ENCODE results near the gene SIRT7. TPM values are rescaled to one million over a fixed set of nuclear protein-coding genes. Genes with fewer than 3 reads are reported as not detected.
"Not testable (repeated sequence)": the region's sequence is repeated elsewhere in the genome, so short reads cannot be mapped to it uniquely, and the experiment has no call there.

Gene SIRT7
- total RNA-seq, 1 donor = 21.6 TPM

GRCh38 chr17:81920612-81921536 is 2.9 kb upstream of the SIRT7 start:
- no peaks in the 10 kb centered on the region for H3K27me3 ChIP-seq (ENCODE audit: insufficient read depth, low read length)
- H3K4me3 ChIP-seq (ENCODE audit: low read length) = no peak overlapping the region
- peaks cover 88% of the 10 kb centered on the region for H3K4me1 ChIP-seq (ENCODE audit: insufficient read depth, low read length)
- no peaks in the 10 kb centered on the region for H3K9me3 ChIP-seq (ENCODE audit: low read depth, low read length)

GRCh38 chr17:81918832-81919545 is 1.0 kb upstream of the SIRT7 start:
- Histone ChIP-seq H3K4me1 (ENCODE audit: insufficient read depth, low read length) (peaks cover 71% of the 10 kb centered on the region), H3K27me3 (ENCODE audit: insufficient read depth, low read length) (no peaks in the 10 kb centered on the region), H3K9me3 (ENCODE audit: low read depth, low read length) (no peaks in the 10 kb centered on the region), H3K4me3 (ENCODE audit: low read length) (no peak overlapping the region)

- not testable (repeated sequence) for H3K4me3 ChIP-seq (ENCODE audit: low read length); H3K27me3 ChIP-seq (ENCODE audit: insufficient read depth, low read length); H3K9me3 ChIP-seq (ENCODE audit: low read depth, low read length)
- peaks cover 66% of the 10 kb centered on the region for H3K4me1 ChIP-seq (ENCODE audit: insufficient read depth, low read length)
Observed at GRCh38 chr17:81918333-81918669, 325 bp upstream of the SIRT7 start.

- Histone ChIP-seq H3K4me3 (ENCODE audit: low read length) (peak overlapping the region; percentile 88), H3K4me1 (ENCODE audit: insufficient read depth, low read length) (peaks cover 56% of the 10 kb centered on the region), H3K9me3 (ENCODE audit: low read depth, low read length) (no peaks in the 10 kb centered on the region), H3K27me3 (ENCODE audit: insufficient read depth, low read length) (no peaks in the 10 kb centered on the region)
Observed at GRCh38 chr17:81916234-81917001, 1.6 kb downstream of the SIRT7 start.

GRCh38 chr17:81915331-81915730 is 2.6 kb downstream of the SIRT7 start:
- Histone ChIP-seq H3K4me3 (ENCODE audit: low read length) (no peak overlapping the region), H3K4me1 (ENCODE audit: insufficient read depth, low read length) (peaks cover 51% of the 10 kb centered on the region), H3K9me3 (ENCODE audit: low read depth, low read length) (no peaks in the 10 kb centered on the region), H3K27me3 (ENCODE audit: insufficient read depth, low read length) (no peaks in the 10 kb centered on the region)

GRCh38 chr17:81914103-81914850 is 3.7 kb downstream of the SIRT7 start:
- Histone ChIP-seq H3K9me3 (ENCODE audit: low read depth, low read length) (no peaks in the 10 kb centered on the region), H3K27me3 (ENCODE audit: insufficient read depth, low read length) (no peaks in the 10 kb centered on the region), H3K4me1 (ENCODE audit: insufficient read depth, low read length) (peaks cover 48% of the 10 kb centered on the region), H3K4me3 (ENCODE audit: low read length) (no peak overlapping the region)

GRCh38 chr17:81913394-81914102 is 4.4 kb downstream of the SIRT7 start:
- Histone ChIP-seq H3K27me3 (ENCODE audit: insufficient read depth, low read length) (no peaks in the 10 kb centered on the region), H3K4me1 (ENCODE audit: insufficient read depth, low read length) (peaks cover 41% of the 10 kb centered on the region), H3K4me3 (ENCODE audit: low read length) (no peak overlapping the region), H3K9me3 (ENCODE audit: low read depth, low read length) (no peaks in the 10 kb centered on the region)

- Histone ChIP-seq H3K9me3 (ENCODE audit: low read depth, low read length) (no peaks in the 10 kb centered on the region), H3K27me3 (ENCODE audit: insufficient read depth, low read length) (no peaks in the 10 kb centered on the region), H3K4me3 (ENCODE audit: low read length) (no peak overlapping the region), H3K4me1 (ENCODE audit: insufficient read depth, low read length) (peaks cover 36% of the 10 kb centered on the region)
Observed at GRCh38 chr17:81912441-81913309, 5.3 kb downstream of the SIRT7 start.

- peaks cover 30% of the 10 kb centered on the region for H3K4me1 ChIP-seq (ENCODE audit: insufficient read depth, low read length)
- H3K4me3 ChIP-seq (ENCODE audit: low read length) = no peak overlapping the region
- H3K27me3 ChIP-seq (ENCODE audit: insufficient read depth, low read length) = no peaks in the 10 kb centered on the region
- H3K9me3 ChIP-seq (ENCODE audit: low read depth, low read length) = no peaks in the 10 kb centered on the region
Observed at GRCh38 chr17:81911969-81912368, 6.0 kb downstream of the SIRT7 start.

GRCh38 chr17:81911277-81911961 is 6.6 kb downstream of the SIRT7 start, which contains the start of gene PCYT2:
Gene PCYT2 (minus strand): TSS chr17:81911399. CDS start chr17:81911355, 44 bp downstream.
- H3K27me3 ChIP-seq (ENCODE audit: insufficient read depth, low read length) = no peaks in the 10 kb centered on the region

GRCh38 chr17:81910840-81911276 is 7.1 kb downstream of the SIRT7 start:
- no peaks in the 10 kb centered on the region for H3K27me3 ChIP-seq (ENCODE audit: insufficient read depth, low read length)
- H3K4me1 ChIP-seq (ENCODE audit: insufficient read depth, low read length) = peaks cover 19% of the 10 kb centered on the region
- no peaks in the 10 kb centered on the region for H3K9me3 ChIP-seq (ENCODE audit: low read depth, low read length)
- peak overlapping the region; percentile 50 for H3K4me3 ChIP-seq (ENCODE audit: low read length)

More at GRCh38 chr17:81911277-81911961, 6.6 kb downstream of the SIRT7 start, which contains the start of gene PCYT2:
- Histone ChIP-seq H3K4me3 (ENCODE audit: low read length) (peak within 1 kb of the TSS; percentile 50), H3K4me1 (ENCODE audit: insufficient read depth, low read length) (peaks cover 24% of the 10 kb centered on the region), H3K9me3 (ENCODE audit: low read depth, low read length) (no peaks in the 10 kb centered on the region)

GRCh38 chr17:81909966-81910839 is 7.8 kb downstream of the SIRT7 start:
- Histone ChIP-seq H3K4me1 (ENCODE audit: insufficient read depth, low read length) (peaks cover 17% of the 10 kb centered on the region), H3K4me3 (ENCODE audit: low read length) (peak overlapping the region; percentile 50), H3K9me3 (ENCODE audit: low read depth, low read length) (no peaks in the 10 kb centered on the region), H3K27me3 (ENCODE audit: insufficient read depth, low read length) (no peaks in the 10 kb centered on the region)
